ENCODE data around the gene CRABP2. TPM values are rescaled to one million over a fixed set of nuclear protein-coding genes. Genes with fewer than 3 reads are reported as not detected.

The CRABP2 gene
- total and polyA plus RNA-seq, 2 of the 13 experiments (the other 11 are each of a cell fraction or from before 2014, with no cell fraction given) = 0.40 to 0.60 TPM

- TF ChIP-seq TBL1XR1 (IDR thresholded peaks at IDR 0.05; ENCODE audit: borderline replicate concordance, low read length, partially characterized antibody) (no peak), TAF15 (IDR thresholded peaks at IDR 0.05; ENCODE audit: low read depth, low read length, poor library complexity, severe bottlenecking) (no peak), ZNF782 (CRISPR knock-in tag; IDR thresholded peaks at IDR 0.05; ENCODE audit: borderline replicate concordance) (no peak), ETV6 (CRISPR knock-in tag; conservative IDR thresholded peaks at IDR 0.05) (no peak), KMT2B (CRISPR knock-in tag; IDR thresholded peaks at IDR 0.05) (peak; percentile 74), KMT2A (CRISPR knock-in tag; IDR thresholded peaks at IDR 0.05) (no peak; the same call in 1 of the 2 replicates), ATF7-NPFF (CRISPR knock-in tag; IDR thresholded peaks at IDR 0.05; ENCODE audit: low read depth) (no peak), ZNF260 (CRISPR knock-in tag; IDR thresholded peaks at IDR 0.05; ENCODE audit: borderline replicate concordance, low read depth) (no peak), ZNF333 (CRISPR knock-in tag; IDR thresholded peaks at IDR 0.05; ENCODE audit: borderline replicate concordance) (no peak), NAIF1 (CRISPR knock-in tag; IDR thresholded peaks at IDR 0.05; ENCODE audit: borderline replicate concordance) (no peak), KDM6A (CRISPR knock-in tag; IDR thresholded peaks at IDR 0.05; ENCODE audit: low read depth) (no peak), RCOR2 (CRISPR knock-in tag; IDR thresholded peaks at IDR 0.05) (no peak), USF2 (IDR thresholded peaks at IDR 0.05; ENCODE audit: low read depth, low read length) (no peak), USF2 (CRISPR knock-in tag; IDR thresholded peaks at IDR 0.05; ENCODE audit: borderline replicate concordance) (no peak), CC2D1A (CRISPR knock-in tag; IDR thresholded peaks at IDR 0.05) (no peak), ZNF737 (CRISPR knock-in tag; IDR thresholded peaks at IDR 0.05; ENCODE audit: borderline replicate concordance) (no peak), FOXK1 (CRISPR knock-in tag; IDR thresholded peaks at IDR 0.05; ENCODE audit: borderline replicate concordance, low read depth) (peak; percentile 72; the same call in 1 of the 2 replicates), ZSCAN25 (CRISPR knock-in tag; IDR thresholded peaks at IDR 0.05) (no peak), ZNF367 (CRISPR knock-in tag; IDR thresholded peaks at IDR 0.05; ENCODE audit: borderline replicate concordance) (no peak), ZNF543 (CRISPR knock-in tag; IDR thresholded peaks at IDR 0.05) (no peak), ZNF235 (CRISPR knock-in tag; IDR thresholded peaks at IDR 0.05; ENCODE audit: borderline replicate concordance) (peak; percentile 53; the same call in 1 of the 2 replicates), PRPF4 (IDR thresholded peaks at IDR 0.05; ENCODE audit: low read depth, low read length, poor library complexity, severe bottlenecking) (no peak), RARG (CRISPR knock-in tag; IDR thresholded peaks at IDR 0.05; ENCODE audit: low read depth) (no peak), MED13 (CRISPR knock-in tag; IDR thresholded peaks at IDR 0.05) (no peak)
- TF ChIP-seq, protein P1, sequence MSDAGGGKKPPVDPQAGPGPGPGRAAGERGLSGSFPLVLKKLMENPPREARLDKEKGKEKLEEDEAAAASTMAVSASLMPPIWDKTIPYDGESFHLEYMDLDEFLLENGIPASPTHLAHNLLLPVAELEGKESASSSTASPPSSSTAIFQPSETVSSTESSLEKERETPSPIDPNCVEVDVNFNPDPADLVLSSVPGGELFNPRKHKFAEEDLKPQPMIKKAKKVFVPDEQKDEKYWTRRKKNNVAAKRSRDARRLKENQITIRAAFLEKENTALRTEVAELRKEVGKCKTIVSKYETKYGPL (CRISPR knock-in tag; IDR thresholded peaks at IDR 0.05) = no peak
- TF ChIP-seq, protein P2, sequence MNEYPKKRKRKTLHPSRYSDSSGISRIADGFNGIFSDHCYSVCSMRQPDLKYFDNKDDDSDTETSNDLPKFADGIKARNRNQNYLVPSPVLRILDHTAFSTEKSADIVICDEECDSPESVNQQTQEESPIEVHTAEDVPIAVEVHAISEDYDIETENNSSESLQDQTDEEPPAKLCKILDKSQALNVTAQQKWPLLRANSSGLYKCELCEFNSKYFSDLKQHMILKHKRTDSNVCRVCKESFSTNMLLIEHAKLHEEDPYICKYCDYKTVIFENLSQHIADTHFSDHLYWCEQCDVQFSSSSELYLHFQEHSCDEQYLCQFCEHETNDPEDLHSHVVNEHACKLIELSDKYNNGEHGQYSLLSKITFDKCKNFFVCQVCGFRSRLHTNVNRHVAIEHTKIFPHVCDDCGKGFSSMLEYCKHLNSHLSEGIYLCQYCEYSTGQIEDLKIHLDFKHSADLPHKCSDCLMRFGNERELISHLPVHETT (CRISPR knock-in tag; conservative IDR thresholded peaks at IDR 0.05) = no peak
These were observed 23.4 kb upstream of the CRABP2 start, which contains the start of gene ISG20L2 (continued) for GRCh38 chr1:156728599-156729462.
